H9 (cell line): ENCODE measurements around the gene S100A16. TPM values are rescaled to one million over a fixed set of nuclear protein-coding genes. Genes with fewer than 3 reads are reported as not detected.

Source experiments
- DNase-seq: peaks from one replicate; pipeline ENCODE4 v3.0.0-alpha.2; 2017
- H2AFZ ChIP-seq: one replicate; pipeline ENCODE4 v1.6.1; 2013; ENCODE audit warnings: mild to moderate bottlenecking, low read length, control low read depth, moderate library complexity
- H2AK5ac ChIP-seq: 2 replicates; pipeline ENCODE4 v1.6.1; 2013; ENCODE audit warnings: low read length, control low read depth, mixed read lengths; ENCODE audit not compliant: insufficient read length
- H2BK120ac ChIP-seq: one replicate; pipeline ENCODE4 v1.6.1; 2013; ENCODE audit warnings: low read depth, mild to moderate bottlenecking, low read length, control low read depth, inconsistent platforms; ENCODE audit not compliant: poor library complexity, severe bottlenecking
- H2BK12ac ChIP-seq: 2 replicates; pipeline ENCODE4 v1.6.1; 2013; ENCODE audit warnings: low read length, control low read depth, mixed read lengths, low read depth; ENCODE audit not compliant: insufficient read length
- H2BK15ac ChIP-seq: 2 replicates; pipeline ENCODE4 v1.6.1; 2013; ENCODE audit warnings: low read depth, low read length, control low read depth
- H2BK20ac ChIP-seq: one replicate; pipeline ENCODE4 v1.6.1; 2013; ENCODE audit warnings: low read depth, mild to moderate bottlenecking, low read length, control low read depth, inconsistent platforms; ENCODE audit not compliant: poor library complexity, severe bottlenecking
- H2BK5ac ChIP-seq: 2 replicates; pipeline ENCODE4 v1.6.1; 2013; ENCODE audit warnings: low read length, control low read depth, mixed read lengths; ENCODE audit not compliant: insufficient read length
- H3K14ac ChIP-seq: 2 replicates; pipeline ENCODE4 v1.6.1; 2013; ENCODE audit warnings: low read length, control low read depth; ENCODE audit not compliant: insufficient read depth
- H3K18ac ChIP-seq: 2 replicates; pipeline ENCODE4 v1.6.1; 2013; ENCODE audit warnings: low read depth, mild to moderate bottlenecking, mixed read lengths, low read length, control low read depth; ENCODE audit not compliant: insufficient read length
- H3K23ac ChIP-seq: 2 replicates; pipeline ENCODE4 v1.6.1; 2013; ENCODE audit warnings: low read length, control low read depth, mixed read lengths, low read depth; ENCODE audit not compliant: insufficient read length
- H3K23me2 ChIP-seq: 2 replicates; pipeline ENCODE4 v1.6.1; 2013; ENCODE audit warnings: low read depth, mild to moderate bottlenecking, mixed read lengths, low read length, control low read depth; ENCODE audit not compliant: insufficient read length, poor library complexity, severe bottlenecking
- H3K27ac ChIP-seq: 2 replicates; pipeline ENCODE4 v1.5.1; 2013; ENCODE audit warnings: low read length, control low read depth, mixed read lengths, low read depth; ENCODE audit not compliant: insufficient read length
- H3K27me3 ChIP-seq: 2 replicates; pipeline ENCODE4 v1.6.1; 2013; ENCODE audit warnings: low read length, control low read depth, inconsistent platforms; ENCODE audit not compliant: insufficient read depth
- H3K4ac ChIP-seq: 2 replicates; pipeline ENCODE4 v1.6.1; 2013; ENCODE audit warnings: low read depth, mild to moderate bottlenecking, control low read depth, inconsistent platforms, low read length, moderate library complexity
- H3K4me1 ChIP-seq: 2 replicates; pipeline ENCODE4 v1.6.1; 2013; ENCODE audit warnings: low read length, control low read depth, inconsistent platforms; ENCODE audit not compliant: insufficient read depth
- H3K4me2 ChIP-seq: 2 replicates; pipeline ENCODE4 v1.6.1; 2013; ENCODE audit warnings: low read length, control low read depth, mixed read lengths; ENCODE audit not compliant: insufficient read length, insufficient read depth
- H3K56ac ChIP-seq: 2 replicates; pipeline ENCODE4 v1.6.1; 2013; ENCODE audit warnings: low read depth, mild to moderate bottlenecking, mixed read lengths, low read length, control low read depth; ENCODE audit not compliant: insufficient read length
- H3K79me1 ChIP-seq: 2 replicates; pipeline ENCODE4 v1.6.1; 2013; ENCODE audit warnings: low read depth, mild to moderate bottlenecking, moderate library complexity, low read length, control low read depth, inconsistent platforms; ENCODE audit not compliant: insufficient read depth, poor library complexity, severe bottlenecking
- H3K79me2 ChIP-seq: 2 replicates; pipeline ENCODE4 v1.6.1; 2013; ENCODE audit warnings: low read length, control low read depth, inconsistent platforms; ENCODE audit not compliant: insufficient read depth
- H3K9ac ChIP-seq: 2 replicates; pipeline ENCODE4 v1.6.1; 2013; ENCODE audit warnings: low read length, control low read depth, mixed read lengths; ENCODE audit not compliant: insufficient read length; ENCODE audit errors: extremely low read depth
- H3K9me3 ChIP-seq: one replicate; pipeline ENCODE4 v1.6.1; 2013; ENCODE audit warnings: low read depth, low read length, inconsistent platforms; ENCODE audit not compliant: control insufficient read depth
- H3T11ph ChIP-seq: one replicate; pipeline ENCODE4 v1.6.1; 2013; ENCODE audit warnings: mild to moderate bottlenecking, low read length, control low read depth, inconsistent platforms
- H4K20me1 ChIP-seq: one replicate; pipeline ENCODE4 v1.6.1; 2013; ENCODE audit not compliant: control insufficient read depth, insufficient read length, insufficient read depth
- H4K5ac ChIP-seq: 2 replicates; pipeline ENCODE4 v1.6.1; 2013; ENCODE audit warnings: low read depth, mild to moderate bottlenecking, mixed read lengths, low read length, control low read depth; ENCODE audit not compliant: insufficient read length
- H4K8ac ChIP-seq: replicated peaks from 2 replicates; pipeline ENCODE4 v1.6.1; 2013; ENCODE audit warnings: low read length, control low read depth, mixed read lengths, low read depth; ENCODE audit not compliant: insufficient read length
- H4K91ac ChIP-seq: 2 replicates; pipeline ENCODE4 v1.6.1; 2013; ENCODE audit warnings: low read depth, mild to moderate bottlenecking, moderate library complexity, mixed read lengths, low read length, control low read depth; ENCODE audit not compliant: insufficient read length
- H3K27ac Mint-ChIP-seq, 3 experiments: 2 replicates in 2 of 3; 3 replicates in 1 of 3; pipeline ENCODE4 v1.8.0; 2020 to 2021; ENCODE audit warnings: mixed read lengths in 3 of 3, mild to moderate bottlenecking in 1 of 3, moderate library complexity in 1 of 3
- H3K27me3 Mint-ChIP-seq: 2 replicates; pipeline ENCODE4 v1.8.0; 2021; ENCODE audit warnings: low read depth, mild to moderate bottlenecking, moderate library complexity, mixed read lengths
- H3K36me3 Mint-ChIP-seq, 3 experiments: 2 replicates in 2 of 3; 3 replicates in 1 of 3; pipeline ENCODE4 v1.8.0; 2020 to 2021; ENCODE audit warnings: low read depth in 3 of 3, mixed read lengths in 3 of 3; ENCODE audit not compliant: insufficient read depth in 1 of 3
- H3K4me1 Mint-ChIP-seq, 2 experiments: 2 replicates each; pipeline ENCODE4 v1.8.0; 2020; ENCODE audit warnings: mixed read lengths in 2 of 2
- H3K4me3 Mint-ChIP-seq, 2 experiments: 2 replicates in 1 of 2; 3 replicates in 1 of 2; pipeline ENCODE4 v1.8.0; 2020 to 2021; ENCODE audit warnings: mild to moderate bottlenecking in 2 of 2, mixed read lengths in 2 of 2, moderate library complexity in 1 of 2
- H3K9me3 Mint-ChIP-seq, 2 experiments: 2 replicates in 1 of 2; 3 replicates in 1 of 2; pipeline ENCODE4 v1.8.0; 2020; ENCODE audit warnings: mild to moderate bottlenecking in 2 of 2, mixed read lengths in 2 of 2, moderate library complexity in 1 of 2
- WGBS: extraction: QIAGEN DNeasy Blood & Tissue Kit; methylation state at CpG from one replicate; pipeline ENCODE4 v1.1.7; 2013; ENCODE audit warnings: missing lambda C conversion rate, low lambda C conversion rate, mixed read lengths; ENCODE audit not compliant: insufficient read length; ENCODE audit errors: extremely low coverage; 5-methylcytosine and 5-hydroxymethylcytosine counted together
- total RNA-seq: library from RNA; stranded (reverse); gene quantifications from 2 replicates; pipeline ENCODE4 v1.2.1, GENCODE V29; 2021
- TF ChIP-seq, protein P1 (sequence below): fragments of 200-600 bp; sonication (generic); conservative IDR thresholded peaks from 3 replicates; pipeline ENCODE4 v1.8.0; 2021; ENCODE audit warnings: antibody characterized with exemption, mild to moderate bottlenecking

Gene S100A16
- total RNA-seq, 1 experiment from 2014 or later, result 8.0 TPM

DNA sequence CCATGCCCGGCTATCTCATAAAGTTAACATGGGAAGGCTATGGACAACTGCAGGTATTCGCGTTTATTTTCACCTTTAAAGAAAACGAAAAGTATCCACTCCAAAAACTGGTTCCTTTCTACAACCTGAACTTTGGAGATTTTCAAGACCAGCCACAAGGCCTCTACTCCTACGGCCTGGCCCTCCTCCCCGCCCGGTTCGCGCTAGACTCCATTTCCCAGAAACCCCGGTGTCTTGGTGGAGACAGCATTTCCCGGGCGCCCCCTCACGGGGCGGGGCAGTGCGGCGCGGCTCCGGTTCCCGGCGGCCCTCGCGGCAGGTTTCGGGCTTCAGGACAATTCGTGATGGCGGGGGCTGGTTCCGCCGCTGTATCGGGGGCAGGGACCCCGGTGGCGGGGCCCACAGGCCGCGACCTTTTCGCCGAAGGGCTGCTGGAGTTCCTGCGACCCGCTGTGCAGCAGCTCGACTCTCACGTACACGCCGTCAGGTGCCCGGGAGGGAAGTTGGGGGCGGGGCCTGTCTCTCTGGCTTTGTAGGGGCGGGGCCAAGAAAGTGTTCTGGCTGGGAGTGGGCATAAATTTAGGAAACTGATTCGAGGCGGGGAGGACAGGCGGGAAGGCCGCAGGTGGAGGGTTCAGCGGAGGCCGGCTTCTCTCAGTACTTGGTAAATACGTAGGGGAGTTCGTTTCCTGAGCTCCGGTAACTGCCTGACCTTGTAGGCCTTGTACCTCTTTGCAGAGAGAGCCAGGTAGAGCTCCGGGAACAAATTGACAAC, 45.6 kb upstream of the S100A16 start, which contains the start of gene SNAPIN:
Gene SNAPIN (plus strand): TSS at position 304 of the 775 bp plus-strand sequence. CDS start 41 bp downstream, at position 345.
- H3K4me1 Mint-ChIP-seq, result peaks cover 9% of the 10 kb centered on the region in 2 experiments

More for the DNA sequence above, 45.6 kb upstream of the S100A16 start, which contains the start of gene SNAPIN:
- Histone ChIP-seq H3K4me1 (0 out of 2 replicates have a peak, but pooled peaks cover 2% of the 10 kb centered on the region), H3K27ac (no peak within 1 kb of the TSS), H4K8ac (no peak within 1 kb of the TSS), H3K9ac (peak within 1 kb of the TSS; percentile 81), H3K27me3 (no peaks in the 10 kb centered on the region), H3K23ac (no peak within 1 kb of the TSS), H2BK15ac (no peak within 1 kb of the TSS), H3K56ac (no peak within 1 kb of the TSS), H3K79me1 (peaks cover 5% of the 10 kb centered on the region), H4K91ac (no peak within 1 kb of the TSS), H2BK12ac (no peak within 1 kb of the TSS), H2AK5ac (no peak within 1 kb of the TSS), H3K79me2 (no peaks in the 10 kb centered on the region; the same call in 1 of the 2 replicates), H4K5ac (no peak within 1 kb of the TSS), H3K4ac (no peak within 1 kb of the TSS), H3K18ac (peak within 1 kb of the TSS; percentile 94), H2BK5ac (no peak within 1 kb of the TSS), H3T11ph (no peak within 1 kb of the TSS), H2BK20ac (no peak within 1 kb of the TSS), H3K4me2 (peak within 1 kb of the TSS; percentile 94), H2BK120ac (no peak within 1 kb of the TSS), H3K9me3 (no peaks in the 10 kb centered on the region), H2AFZ (no peak within 1 kb of the TSS), H4K20me1 (no peaks in the 10 kb centered on the region), H3K14ac (peak within 1 kb of the TSS; percentile 93), H3K23me2 (peaks cover 5% of the 10 kb centered on the region)
- Mint-ChIP-seq H3K27me3 (no peaks in the 10 kb centered on the region), H3K9me3 (no peaks in the 10 kb centered on the region; a peak in 1 of 5 replicates), H3K4me3 (peak within 1 kb of the TSS; percentile 94 to 95), H3K27ac (peak within 1 kb of the TSS; percentile 89 to 95 (median 90)), H3K36me3 (peaks cover 14 to 35% (median 26%) of the 10 kb centered on the region in 3 experiments)
- DNase-seq, result peak; percentile 93
- TF ChIP-seq, protein P1, sequence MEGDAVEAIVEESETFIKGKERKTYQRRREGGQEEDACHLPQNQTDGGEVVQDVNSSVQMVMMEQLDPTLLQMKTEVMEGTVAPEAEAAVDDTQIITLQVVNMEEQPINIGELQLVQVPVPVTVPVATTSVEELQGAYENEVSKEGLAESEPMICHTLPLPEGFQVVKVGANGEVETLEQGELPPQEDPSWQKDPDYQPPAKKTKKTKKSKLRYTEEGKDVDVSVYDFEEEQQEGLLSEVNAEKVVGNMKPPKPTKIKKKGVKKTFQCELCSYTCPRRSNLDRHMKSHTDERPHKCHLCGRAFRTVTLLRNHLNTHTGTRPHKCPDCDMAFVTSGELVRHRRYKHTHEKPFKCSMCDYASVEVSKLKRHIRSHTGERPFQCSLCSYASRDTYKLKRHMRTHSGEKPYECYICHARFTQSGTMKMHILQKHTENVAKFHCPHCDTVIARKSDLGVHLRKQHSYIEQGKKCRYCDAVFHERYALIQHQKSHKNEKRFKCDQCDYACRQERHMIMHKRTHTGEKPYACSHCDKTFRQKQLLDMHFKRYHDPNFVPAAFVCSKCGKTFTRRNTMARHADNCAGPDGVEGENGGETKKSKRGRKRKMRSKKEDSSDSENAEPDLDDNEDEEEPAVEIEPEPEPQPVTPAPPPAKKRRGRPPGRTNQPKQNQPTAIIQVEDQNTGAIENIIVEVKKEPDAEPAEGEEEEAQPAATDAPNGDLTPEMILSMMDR, result no peak; the same call in 2 of the 3 replicates
- WGBS, result no CpG with 5 or more reads among the region's 53 CpGs
